HG03520 (cell line): Measurements from ENCODE around the gene KCNH8.

Experiments used
- ATAC-seq: cut with Tn5 transposase; IDR thresholded peaks from one replicate; pipeline ENCODE4 v1.9.1; 2021; ENCODE audit warnings: mild to moderate bottlenecking, moderate library complexity; ENCODE audit not compliant: unreplicated experiment

KCNH8 gene

DNA sequence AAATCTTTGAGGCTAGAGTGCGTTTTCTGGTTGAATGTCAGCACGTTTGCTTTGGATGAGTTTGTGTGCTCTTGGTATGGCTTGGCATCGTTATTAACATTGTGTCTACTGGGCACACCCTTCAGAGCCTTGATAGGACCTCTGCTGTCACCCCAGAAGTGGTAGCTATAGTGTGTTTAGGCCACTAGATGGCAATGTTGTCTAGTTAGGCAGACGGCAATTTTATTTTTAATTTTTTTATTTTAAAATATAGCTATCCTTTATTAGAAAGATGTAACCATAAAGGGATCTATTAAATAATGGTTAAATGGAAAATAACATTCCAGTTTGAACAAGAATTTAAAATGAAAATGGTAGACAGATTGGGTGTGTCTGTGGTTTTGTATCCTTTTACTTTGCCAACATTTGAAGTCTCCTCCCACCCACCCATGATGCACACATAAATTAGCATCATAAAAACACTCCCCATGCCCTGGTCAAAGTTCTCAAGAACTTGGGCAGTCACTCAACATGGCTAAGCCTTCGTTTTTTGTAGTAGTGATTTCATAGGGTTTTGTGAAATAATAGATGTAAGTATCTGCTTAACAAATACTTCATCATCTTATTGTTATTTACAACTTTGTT, 200.7 kb downstream of the KCNH8 start:
- peak; percentile 81 for ATAC-seq

- ATAC-seq = no peak
These were observed 209.6 kb downstream of the KCNH8 start for GRCh38 chr3:19357947-19358346.

DNA sequence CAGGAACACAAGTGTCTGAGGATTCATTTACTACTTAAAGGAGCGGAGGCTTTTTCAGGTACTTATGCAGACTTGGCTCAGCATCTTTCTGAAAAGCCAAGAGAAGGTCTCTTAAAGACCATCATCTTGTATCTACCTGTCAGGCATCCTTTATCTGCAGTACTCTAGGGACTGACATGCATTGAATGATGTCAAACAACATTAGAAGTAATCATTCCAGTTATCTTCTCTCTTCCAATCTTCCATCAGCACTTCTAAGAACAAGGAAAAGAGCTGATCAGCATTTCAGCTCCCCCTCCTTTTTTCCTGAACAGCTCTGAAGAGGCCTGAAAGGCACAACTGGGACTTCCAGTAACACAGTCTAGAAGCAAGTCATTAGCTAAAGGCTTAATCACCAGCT, 214.8 kb downstream of the KCNH8 start:
- no peak for ATAC-seq

DNA sequence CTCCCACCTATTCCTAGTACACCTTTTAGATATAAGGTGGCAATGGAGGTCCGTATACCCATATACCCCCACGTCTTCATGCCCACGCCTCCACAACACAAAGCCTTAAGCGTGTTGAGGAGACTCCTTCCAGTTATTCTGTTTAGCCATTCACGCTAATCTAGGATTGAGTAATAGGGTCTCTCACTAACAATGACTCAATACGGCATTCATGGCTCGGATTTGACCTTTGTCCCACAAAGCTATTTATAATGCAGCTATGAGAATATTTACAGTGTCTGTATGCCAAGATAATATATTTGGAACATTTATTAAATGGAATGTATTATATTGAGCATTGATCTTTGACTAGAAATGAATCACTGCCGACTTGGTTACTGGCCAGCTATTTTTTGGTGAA, 215.8 kb downstream of the KCNH8 start:
- ATAC-seq = no peak

DNA sequence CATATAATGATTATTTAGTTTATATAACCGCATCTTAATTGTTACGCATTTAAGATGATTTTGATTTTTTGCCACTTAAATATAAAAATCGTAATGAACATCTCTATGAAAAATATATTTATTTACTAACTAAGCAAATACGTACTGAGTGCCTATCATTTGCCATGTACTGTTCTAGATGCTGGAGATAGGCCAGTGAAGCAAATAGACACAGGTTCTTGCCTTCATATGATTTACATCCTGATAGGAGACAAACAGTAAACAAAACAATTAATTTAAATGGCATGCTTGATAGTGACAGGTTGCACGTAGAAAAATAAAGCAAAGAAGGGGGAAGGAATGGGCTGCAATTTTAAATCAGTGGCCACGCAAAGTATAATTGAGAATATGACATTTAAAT, 217.2 kb downstream of the KCNH8 start:
- ATAC-seq = no peak

DNA sequence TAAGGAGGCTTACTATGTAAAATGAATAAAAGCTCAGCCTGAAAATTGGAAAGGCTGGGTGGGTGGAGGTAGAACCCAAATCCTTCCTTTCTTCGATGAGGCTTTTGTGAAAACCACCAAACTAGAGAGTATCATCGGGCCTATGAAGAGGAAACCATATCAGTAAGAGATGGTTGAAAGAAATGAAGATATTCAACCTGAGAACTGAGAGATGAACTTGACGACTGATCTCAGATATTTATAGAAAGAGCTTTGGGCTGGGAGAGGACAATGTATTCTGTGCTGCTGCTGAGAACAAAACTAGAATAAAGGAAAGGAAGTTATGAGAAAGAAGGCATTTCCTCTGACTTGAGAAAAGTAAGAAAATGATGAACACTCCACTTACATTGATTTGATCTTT, 236.6 kb downstream of the KCNH8 start:
- no peak for ATAC-seq

DNA sequence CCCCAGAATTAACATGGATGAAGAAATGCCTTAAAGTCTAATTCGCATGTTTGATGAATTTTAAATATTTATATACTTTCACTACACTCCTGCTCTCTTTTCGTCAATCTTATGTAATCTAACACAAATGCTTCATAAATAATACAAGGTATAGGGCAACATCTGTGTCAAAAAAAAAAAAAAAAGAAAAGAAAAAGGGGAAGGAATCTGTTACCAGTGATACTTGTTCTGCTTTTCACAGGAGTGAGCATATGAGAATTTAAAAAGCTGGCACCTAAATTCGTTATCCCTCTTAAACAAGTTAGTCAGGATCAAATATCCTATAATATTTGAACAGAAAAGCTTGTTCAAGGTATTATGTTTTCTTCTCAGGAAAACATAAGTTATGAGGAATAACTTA, 243.8 kb downstream of the KCNH8 start:
- ATAC-seq = no peak

- no peak for ATAC-seq
These were observed 246.6 kb downstream of the KCNH8 start for GRCh38 chr3:19394946-19395345.

- no peak for ATAC-seq
These were observed 248.4 kb downstream of the KCNH8 start for GRCh38 chr3:19396726-19397125.

- no peak for ATAC-seq
These were observed 251.0 kb downstream of the KCNH8 start for GRCh38 chr3:19399356-19399755.

- ATAC-seq = no peak
These were observed 251.5 kb downstream of the KCNH8 start for GRCh38 chr3:19399836-19400235.

- ATAC-seq = no peak
These were observed 271.8 kb downstream of the KCNH8 start for GRCh38 chr3:19420159-19420558.

DNA sequence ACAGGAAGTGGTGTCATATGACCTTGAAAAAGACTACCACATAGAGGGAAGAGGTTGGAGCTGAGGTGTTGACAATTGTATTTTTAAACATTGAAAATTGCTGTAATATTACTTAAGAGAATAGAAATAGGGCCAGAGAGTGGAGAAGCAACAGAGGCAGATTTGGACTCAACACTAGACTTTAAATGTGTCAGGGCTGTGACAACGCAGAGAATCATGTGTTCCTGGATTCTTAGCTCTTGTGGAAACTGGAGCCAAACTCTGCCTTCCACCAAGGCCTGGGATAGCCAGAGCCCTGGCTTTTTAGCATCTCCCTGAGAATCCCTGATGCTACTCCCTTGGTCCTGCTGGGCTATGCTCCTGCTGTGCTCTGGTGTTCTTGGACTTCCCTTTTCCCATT, 277.5 kb downstream of the KCNH8 start:
- ATAC-seq = no peak

GRCh38 chr3:19427422-19428149, 279.3 kb downstream of the KCNH8 start:
- no peak for ATAC-seq

GRCh38 chr3:19428729-19429128, 280.4 kb downstream of the KCNH8 start:
- no peak for ATAC-seq

GRCh38 chr3:19432669-19433068, 284.4 kb downstream of the KCNH8 start:
- no peak for ATAC-seq

DNA sequence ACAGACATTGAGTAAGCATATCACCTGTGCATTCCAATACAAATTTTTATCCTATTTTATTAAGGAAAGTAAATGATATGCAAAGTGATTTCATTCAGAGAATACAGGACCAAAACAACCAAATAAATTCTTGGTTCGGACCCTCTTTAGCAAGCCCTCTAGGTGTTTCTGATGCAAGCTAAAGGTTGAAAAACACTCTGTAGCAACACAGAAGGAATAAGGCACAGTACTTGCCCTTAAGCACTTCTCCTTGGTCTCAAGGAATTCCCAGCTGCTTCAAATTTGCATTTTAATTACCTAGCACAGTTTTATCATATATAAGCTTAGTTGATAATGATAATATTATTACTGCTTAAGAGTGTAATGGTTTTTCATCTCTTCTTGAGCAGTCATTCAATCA, 288.4 kb downstream of the KCNH8 start:
- ATAC-seq = no peak

- ATAC-seq = no peak
These were observed 291.6 kb downstream of the KCNH8 start for GRCh38 chr3:19439944-19440343.

- ATAC-seq = no peak
These were observed 297.8 kb downstream of the KCNH8 start for GRCh38 chr3:19446138-19446537.

DNA sequence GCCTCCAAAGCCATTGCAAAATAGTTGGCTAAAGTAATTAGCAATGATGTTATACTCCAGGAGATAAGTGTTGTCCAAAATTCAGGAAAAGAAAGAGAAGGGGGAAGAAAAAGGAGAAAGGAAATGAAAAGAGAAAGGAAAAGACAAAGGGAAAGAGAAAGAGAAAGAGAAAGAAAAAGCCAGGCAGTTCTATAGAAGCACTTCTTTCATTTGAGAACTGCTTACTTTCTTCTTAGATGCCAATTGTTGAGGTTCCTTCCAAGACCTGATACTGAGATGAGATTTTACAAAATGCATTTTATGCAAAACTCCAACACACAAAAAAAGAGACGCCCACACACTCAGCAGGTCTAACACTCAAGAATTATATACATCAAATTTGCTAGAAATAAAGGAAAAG, 298.4 kb downstream of the KCNH8 start:
- peak; percentile 62 for ATAC-seq

GRCh38 chr3:19455546-19455945, 307.2 kb downstream of the KCNH8 start:
- ATAC-seq = no peak

GRCh38 chr3:19456738-19457137, 308.4 kb downstream of the KCNH8 start:
- ATAC-seq = no peak

GRCh38 chr3:19457449-19457848, 309.1 kb downstream of the KCNH8 start:
- no peak for ATAC-seq
